HCT116 (cell line): ENCODE data around the gene TRIM66.

ENCODE experiments used
- CTCF ChIP-seq, 3 experiments: fragments of 200-600 bp in 1 of 3; sonication (generic) in 1 of 3; IDR thresholded peaks in 2 of 3; conservative IDR thresholded peaks in 1 of 3; 2 replicates each; pipeline ENCODE4 v1.5.1; 2012 to 2017; ENCODE audit warnings: low read depth in 2 of 3, low read length in 2 of 3, antibody characterized with exemption in 1 of 3, borderline replicate concordance in 1 of 3, control low read depth in 1 of 3, mild to moderate bottlenecking in 1 of 3, mixed read lengths in 1 of 3, mixed run types in 1 of 3, moderate library complexity in 1 of 3; ENCODE audit not compliant: insufficient read depth in 1 of 3
- EZH2 ChIP-seq: fragments of 200-600 bp; sonication (generic); IDR thresholded peaks from 2 replicates; pipeline ENCODE4 v1.6.1; 2017; ENCODE audit warnings: antibody characterized with exemption, mixed run types
- MAX ChIP-seq: IDR thresholded peaks from 2 replicates; pipeline ENCODE4 v1.6.1; 2012
- ZBTB33 ChIP-seq: IDR thresholded peaks from 2 replicates; pipeline ENCODE4 v1.6.1; 2011; ENCODE audit warnings: mild to moderate bottlenecking, low read length, moderate library complexity; ENCODE audit not compliant: insufficient replicate concordance; ENCODE audit errors: extremely low read depth
- ZNF274 ChIP-seq: fragments of 200-500 bp; sonication (Bioruptor generic); IDR thresholded peaks from 2 replicates; pipeline ENCODE4 v1.6.1; 2014; ENCODE audit warnings: mild to moderate bottlenecking, low read depth, low read length, inconsistent platforms

- TF ChIP-seq MAX (no peak), CTCF (IDR thresholded peaks at IDR 0.05 in 2 of 3, conservative IDR thresholded peaks at IDR 0.05 in 1 of 3; ENCODE audit: borderline replicate concordance in 1 of 3, insufficient read depth in 1 of 3, low read depth in 2 of 3, low read length in 2 of 3) (no peak), ZNF274 (no peak), EZH2 (no peak), ZBTB33 (peak; percentile 99)
Observed at GRCh38 chr11:8682303-8683114, at the start of gene TRIM66, which contains the start of gene RPL27A.
